Measurements from ENCODE around the gene HOTAIR.

The HOTAIR gene

DNA sequence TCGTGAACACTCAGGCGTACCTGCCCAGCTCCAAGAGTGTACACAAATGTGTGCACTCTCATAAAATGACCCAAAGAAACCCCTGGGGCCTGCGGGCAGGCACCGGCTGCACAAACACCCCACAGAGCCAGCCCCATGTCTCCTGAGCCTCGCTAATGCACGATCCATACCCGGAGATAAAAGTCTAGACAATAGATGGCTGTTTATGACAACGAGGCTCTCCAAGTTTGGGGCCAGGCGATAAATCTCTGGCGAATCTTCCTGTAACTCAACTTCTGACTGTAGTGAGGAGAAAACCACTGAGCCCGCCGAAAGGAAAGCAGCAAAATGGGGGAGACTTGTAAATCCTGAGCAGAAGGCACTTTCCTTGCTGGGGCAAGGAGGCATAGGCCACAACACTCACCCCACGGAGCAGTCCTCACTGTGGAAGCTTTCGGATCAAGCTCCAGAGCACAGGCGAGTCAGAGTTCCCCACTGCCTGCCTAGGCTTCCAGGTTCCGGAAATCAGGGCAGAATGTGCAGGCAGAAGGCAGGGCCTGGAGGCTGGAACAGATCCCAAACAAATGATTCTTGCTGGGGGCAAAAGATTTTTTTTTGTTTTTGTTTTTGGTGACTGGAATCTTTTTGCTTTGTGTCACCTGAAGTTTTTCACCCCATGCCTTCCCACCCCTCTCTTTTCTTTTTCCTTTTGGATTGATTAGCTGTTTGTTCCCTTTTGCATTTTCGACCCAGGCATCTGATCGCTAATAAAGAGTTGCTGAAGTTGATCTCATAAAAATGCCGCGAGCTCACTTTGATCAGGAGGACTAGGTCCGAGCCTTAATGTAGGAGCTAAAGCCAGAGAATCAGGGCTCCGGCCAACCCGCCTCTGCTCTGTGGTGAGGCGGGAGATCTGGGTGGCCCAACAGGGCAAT is 6.3 kb downstream of the HOTAIR start:
- no peak overlapping the region for H3K27ac ChIP-seq
- TF ChIP-seq, protein P1, sequence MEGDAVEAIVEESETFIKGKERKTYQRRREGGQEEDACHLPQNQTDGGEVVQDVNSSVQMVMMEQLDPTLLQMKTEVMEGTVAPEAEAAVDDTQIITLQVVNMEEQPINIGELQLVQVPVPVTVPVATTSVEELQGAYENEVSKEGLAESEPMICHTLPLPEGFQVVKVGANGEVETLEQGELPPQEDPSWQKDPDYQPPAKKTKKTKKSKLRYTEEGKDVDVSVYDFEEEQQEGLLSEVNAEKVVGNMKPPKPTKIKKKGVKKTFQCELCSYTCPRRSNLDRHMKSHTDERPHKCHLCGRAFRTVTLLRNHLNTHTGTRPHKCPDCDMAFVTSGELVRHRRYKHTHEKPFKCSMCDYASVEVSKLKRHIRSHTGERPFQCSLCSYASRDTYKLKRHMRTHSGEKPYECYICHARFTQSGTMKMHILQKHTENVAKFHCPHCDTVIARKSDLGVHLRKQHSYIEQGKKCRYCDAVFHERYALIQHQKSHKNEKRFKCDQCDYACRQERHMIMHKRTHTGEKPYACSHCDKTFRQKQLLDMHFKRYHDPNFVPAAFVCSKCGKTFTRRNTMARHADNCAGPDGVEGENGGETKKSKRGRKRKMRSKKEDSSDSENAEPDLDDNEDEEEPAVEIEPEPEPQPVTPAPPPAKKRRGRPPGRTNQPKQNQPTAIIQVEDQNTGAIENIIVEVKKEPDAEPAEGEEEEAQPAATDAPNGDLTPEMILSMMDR (conservative IDR thresholded peaks at IDR 0.05): no peak
- no peak for TF ChIP-seq ZFX (IDR thresholded peaks at IDR 0.05)

DNA sequence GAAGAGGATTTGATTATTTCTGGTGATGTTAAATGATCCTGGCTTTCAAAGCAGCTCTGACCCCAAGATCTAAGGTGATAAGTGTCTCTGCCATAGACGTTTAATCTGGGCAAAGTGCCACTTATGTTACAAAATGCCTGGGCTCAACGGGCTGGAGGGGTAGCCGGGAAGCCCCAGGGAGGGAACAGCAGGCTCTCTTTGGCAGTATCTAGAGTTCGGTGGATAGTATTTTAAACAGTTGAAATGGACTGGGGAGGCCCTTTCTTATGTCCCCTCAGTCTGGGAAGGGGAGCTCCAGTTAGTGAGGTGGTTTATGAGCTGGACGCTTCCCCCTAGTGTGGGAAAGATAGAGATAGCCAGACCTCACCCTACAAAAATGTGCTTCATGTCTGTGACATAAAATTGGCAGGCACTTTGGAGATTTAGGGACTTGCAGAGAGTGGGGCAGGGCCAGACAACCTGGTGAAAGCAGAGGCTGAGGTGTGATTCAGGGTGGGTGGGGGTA is 7.3 kb downstream of the HOTAIR start:
- TF ChIP-seq ZFX (IDR thresholded peaks at IDR 0.05): no peak
- TF ChIP-seq, protein P1 (conservative IDR thresholded peaks at IDR 0.05): no peak
- H3K27ac ChIP-seq: no peak overlapping the region

DNA sequence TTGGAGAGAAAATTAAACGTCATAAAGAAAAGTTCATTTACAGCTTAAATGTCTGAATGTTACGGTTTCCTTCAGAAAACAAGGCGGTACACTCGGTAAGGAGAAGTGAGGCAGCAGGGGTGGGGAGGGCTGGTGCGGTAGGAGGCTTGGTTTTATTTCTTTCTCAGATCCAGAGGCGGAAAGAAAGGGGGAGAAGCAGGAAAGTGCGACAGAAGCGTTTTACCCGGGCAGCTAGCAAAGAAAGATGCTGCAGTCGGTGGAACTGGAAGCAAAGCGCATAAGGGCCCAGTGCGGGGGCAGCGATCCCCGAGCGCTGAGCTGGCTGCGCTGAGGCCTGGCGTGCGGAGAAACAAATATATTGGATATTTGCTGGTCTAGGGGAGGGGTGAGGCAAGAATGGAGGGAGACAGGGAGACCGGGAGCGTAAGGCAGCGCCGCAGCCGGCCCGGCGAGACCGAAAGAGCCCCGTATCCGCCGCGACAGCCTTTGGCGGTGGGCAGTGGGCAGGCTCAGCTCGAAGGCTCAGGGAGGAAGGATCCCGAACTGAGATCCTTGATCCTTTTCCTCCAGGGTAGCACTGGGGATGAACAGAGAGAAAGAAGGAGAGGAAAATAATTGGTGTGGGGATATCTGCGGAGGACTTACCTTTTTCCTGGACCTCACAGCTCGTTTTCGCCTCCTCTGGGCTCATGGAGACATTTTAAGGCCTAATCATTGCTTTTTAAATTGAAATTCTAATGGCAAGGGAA is 8.2 kb downstream of the HOTAIR start:
- no peak for TF ChIP-seq ZFX (IDR thresholded peaks at IDR 0.05)
- TF ChIP-seq, protein P1 (conservative IDR thresholded peaks at IDR 0.05): no peak
- no peak overlapping the region for H3K27ac ChIP-seq

DNA sequence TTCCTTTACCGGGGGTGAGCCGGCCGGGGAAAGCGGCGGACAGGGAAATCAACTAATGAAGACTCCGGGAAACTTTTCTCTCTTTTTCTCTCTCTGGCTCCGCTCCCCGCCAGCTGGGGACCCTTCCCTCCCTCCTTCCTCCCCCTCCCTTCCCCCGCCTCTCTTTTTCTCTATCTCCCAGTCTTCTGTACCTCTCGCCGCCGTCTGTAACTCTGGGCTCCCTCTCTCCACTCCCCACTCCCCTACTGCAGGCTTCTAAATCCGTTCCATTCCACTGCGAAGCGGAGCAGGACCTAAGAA is 8.7 kb downstream of the HOTAIR start:
- H3K27ac ChIP-seq: no peak overlapping the region
- no peak for TF ChIP-seq ZFX (IDR thresholded peaks at IDR 0.05)
- TF ChIP-seq, protein P1 (conservative IDR thresholded peaks at IDR 0.05): no peak

DNA sequence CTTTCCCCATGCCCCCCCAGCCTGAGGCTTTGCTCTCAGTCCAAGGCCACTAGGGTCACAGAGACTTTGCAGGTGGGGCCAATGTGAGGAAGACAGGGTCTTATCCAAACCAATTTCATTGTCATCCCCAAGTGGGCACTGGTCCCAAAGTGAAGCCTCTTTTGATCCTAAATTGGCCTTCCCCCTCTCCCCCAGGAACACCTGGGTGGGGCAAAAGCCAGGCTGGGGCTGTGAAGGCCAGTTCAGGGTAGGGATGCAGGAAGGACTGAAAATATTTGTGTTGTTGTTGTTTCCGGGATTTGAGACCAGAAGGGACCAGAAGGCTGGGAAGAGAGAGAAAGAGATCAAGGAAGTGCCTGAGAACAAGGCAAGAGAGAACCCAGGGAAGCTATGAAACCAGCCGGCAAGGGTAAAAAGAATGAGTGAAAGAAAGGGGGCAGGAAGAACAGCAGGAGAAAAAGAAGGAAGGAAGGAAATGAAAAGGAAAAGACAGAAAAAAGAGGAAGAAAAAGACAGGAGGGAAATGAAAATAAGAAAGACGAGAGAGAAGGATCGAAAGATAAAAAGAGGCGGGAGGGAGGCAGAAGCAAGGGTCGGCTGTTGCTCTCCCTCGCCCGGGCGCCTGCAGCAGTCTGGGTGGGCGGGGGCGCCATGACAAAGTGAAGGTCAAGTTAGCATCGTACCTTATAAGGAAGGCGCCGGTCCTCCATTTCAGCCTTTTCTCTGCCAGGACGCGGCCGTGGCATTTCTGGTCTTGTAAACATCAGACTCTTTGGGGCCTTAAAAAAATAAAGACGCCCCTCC is 9.3 kb downstream of the HOTAIR start:
- TF ChIP-seq, protein P1 (conservative IDR thresholded peaks at IDR 0.05): no peak
- no peak for TF ChIP-seq ZFX (IDR thresholded peaks at IDR 0.05)
- no peak overlapping the region for H3K27ac ChIP-seq

DNA sequence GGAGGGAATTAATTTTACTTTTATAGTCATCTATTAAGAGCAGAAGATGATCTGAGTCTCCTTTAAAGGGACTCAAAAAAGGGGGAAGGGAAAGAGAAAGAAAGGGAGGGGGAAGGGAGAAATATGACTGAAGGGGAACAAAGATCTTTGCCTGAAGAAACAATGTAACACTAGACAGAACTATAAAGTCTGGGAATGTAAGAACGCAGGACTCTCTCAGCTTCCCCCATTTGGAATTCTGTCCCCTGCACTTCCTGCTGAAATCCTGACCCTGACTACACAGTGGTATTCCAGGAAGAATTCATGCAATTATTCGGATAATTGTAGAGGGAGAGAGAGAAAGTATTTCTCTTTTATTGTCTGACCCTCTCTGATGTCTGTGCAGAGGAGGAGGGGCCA is 10.4 kb downstream of the HOTAIR start:
- H3K27ac ChIP-seq: no peak overlapping the region
- no peak for TF ChIP-seq ZFX (IDR thresholded peaks at IDR 0.05)
- TF ChIP-seq, protein P1 (conservative IDR thresholded peaks at IDR 0.05): no peak
